Common myeloid progenitor, CD34-positive (primary cell): ENCODE measurements around the gene KIAA1958.
"Not testable (repeated sequence)": the region's sequence is repeated elsewhere in the genome, so short reads cannot be mapped to it uniquely, and the experiment has no call there.

Experiments
- CTCF ChIA-PET: fragments of 350-600 bp; sonication (Branson Sonifier 250); formaldehyde crosslinking; loops from one replicate; lab custom pipeline; 2021; ENCODE audit warnings: antibody characterized with exemption; lab: Charles Lee
- POLR2A ChIA-PET: fragments of 350-600 bp; sonication (Branson Sonifier 250); formaldehyde crosslinking; loops from one replicate; lab custom pipeline; 2021; ENCODE audit warnings: antibody characterized with exemption; lab: Charles Lee
- DNase-seq, 3 donors: peaks; one replicate each; pipeline versions ENCODE4 v3.0.0 to v3.0.0-alpha.2; 2013
- H3K27ac ChIP-seq, 2 experiments: 1 replicate in 1 of 2; 2 replicates in 1 of 2; pipeline ENCODE4 v1.7.0; 2013; ENCODE audit warnings: inconsistent platforms in 2 of 2, low read length in 2 of 2, mild to moderate bottlenecking in 2 of 2, low read depth in 1 of 2, moderate library complexity in 1 of 2; ENCODE audit not compliant: severe bottlenecking in 2 of 2, insufficient read depth in 1 of 2, poor library complexity in 1 of 2
- H3K27me3 ChIP-seq, 5 experiments: replicated peaks in 2 of 5; 1 replicate in 3 of 5; 2 replicates in 2 of 5; pipeline versions ENCODE4 v1.6.1 to v1.7.0; 2013; ENCODE audit warnings: low read length in 4 of 5, mild to moderate bottlenecking in 2 of 5, moderate library complexity in 2 of 5, inconsistent platforms in 1 of 5; ENCODE audit not compliant: insufficient read depth in 5 of 5, control insufficient read depth in 4 of 5
- H3K36me3 ChIP-seq, 4 experiments: 1 replicate in 2 of 4; 2 replicates in 2 of 4; pipeline versions ENCODE4 v1.6.1 to v1.7.0; 2013; ENCODE audit warnings: low read length in 3 of 4, control low read depth in 1 of 4, mild to moderate bottlenecking in 1 of 4; ENCODE audit not compliant: control insufficient read depth in 4 of 4, insufficient read depth in 4 of 4
- H3K4me1 ChIP-seq, 4 experiments: 1 replicate in 3 of 4; 2 replicates in 1 of 4; pipeline versions ENCODE4 v1.6.1 to v1.7.1; 2013; ENCODE audit warnings: low read length in 3 of 4, mild to moderate bottlenecking in 3 of 4, control low read depth in 1 of 4, inconsistent platforms in 1 of 4, moderate library complexity in 1 of 4; ENCODE audit not compliant: control insufficient read depth in 4 of 4, insufficient read depth in 4 of 4; ENCODE audit errors: control extremely low read depth in 1 of 4
- H3K4me3 ChIP-seq, 7 experiments: 1 replicate in 4 of 7; 2 replicates in 3 of 7; pipeline versions ENCODE4 v1.5.1 to v1.7.0; 2013; ENCODE audit warnings: mild to moderate bottlenecking in 7 of 7, low read length in 6 of 7, moderate library complexity in 6 of 7, inconsistent platforms in 2 of 7, low read depth in 2 of 7, control low read depth in 1 of 7; ENCODE audit not compliant: insufficient read depth in 4 of 7, control insufficient read depth in 1 of 7; ENCODE audit errors: extremely low read depth in 1 of 7
- H3K9me3 ChIP-seq, 5 experiments: 1 replicate in 4 of 5; 2 replicates in 1 of 5; pipeline versions ENCODE4 v1.6.1 to v1.7.1; 2013; ENCODE audit warnings: low read length in 4 of 5, mild to moderate bottlenecking in 2 of 5, inconsistent platforms in 1 of 5, low read depth in 1 of 5, moderate library complexity in 1 of 5; ENCODE audit not compliant: control insufficient read depth in 4 of 5, insufficient read depth in 2 of 5; ENCODE audit errors: control extremely low read depth in 1 of 5
- WGBS: methylation state at CpG from one replicate; pipeline ENCODE4 v1.1.5; 2013; ENCODE audit not compliant: insufficient coverage; 5-methylcytosine and 5-hydroxymethylcytosine counted together

The KIAA1958 gene

DNA sequence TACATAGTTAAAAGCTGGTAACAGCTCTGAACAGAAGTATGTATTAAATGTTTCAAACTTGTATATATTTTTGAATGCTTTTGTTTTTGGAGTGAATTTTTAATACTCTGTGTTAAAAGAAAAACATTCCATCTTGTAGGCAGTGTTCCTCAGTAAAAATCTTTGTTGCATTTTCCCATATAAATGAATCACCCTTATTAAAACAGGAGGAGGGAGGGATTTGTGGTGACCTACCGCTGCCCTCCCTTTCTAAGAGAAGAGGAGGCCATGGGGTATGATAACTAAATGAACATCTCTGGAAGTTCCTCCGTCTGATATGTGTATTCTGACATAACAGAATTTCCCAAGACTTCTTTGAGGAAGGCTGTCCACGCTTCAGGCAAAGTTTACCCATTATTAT, 177.9 kb downstream of the KIAA1958 start:
- Histone ChIP-seq H3K4me1 (no peaks in the 10 kb centered on the region), H3K27ac (no peak overlapping the region), H3K36me3 (peaks cover 0 to 4% (median 2%) of the 10 kb centered on the region in 4 experiments), H3K27me3 (no peaks in the 10 kb centered on the region), H3K4me3 (no peak overlapping the region), H3K9me3 (no peaks in the 10 kb centered on the region)
- WGBS, result 100% methylated on average over 1 of the region's 3 CpGs
- DNase-seq, result no peak
- ChIA-PET POLR2A (interaction anchor here (0.6 kb wide), 1 partner anchor 191 kb away, joined by 3 read pairs; no protein-coding TSS in a partner anchor), CTCF (no interaction called here)

DNA sequence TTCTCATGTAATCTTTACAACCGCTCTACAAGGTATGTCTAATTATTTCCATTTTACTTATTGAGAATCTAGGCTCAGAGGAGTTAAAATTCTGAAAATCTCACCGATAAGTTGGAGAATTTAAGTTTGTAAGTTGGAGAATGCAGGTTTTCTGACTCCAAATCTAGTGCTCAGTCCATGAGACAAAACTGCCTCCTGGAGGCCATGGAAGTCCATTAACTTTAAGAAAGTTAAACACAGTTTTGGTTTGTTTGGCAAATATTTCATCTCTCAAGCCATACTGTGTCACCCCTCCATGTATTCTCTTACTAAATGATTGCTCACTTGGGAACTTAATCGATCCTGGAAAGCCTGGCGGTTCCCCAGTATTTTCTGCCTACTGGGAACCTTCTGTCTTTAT, 178.7 kb downstream of the KIAA1958 start:
- Histone ChIP-seq H3K4me1 (no peaks in the 10 kb centered on the region), H3K27me3 (no peaks in the 10 kb centered on the region), H3K9me3 (no peaks in the 10 kb centered on the region), H3K27ac (no peak overlapping the region), H3K36me3 (no peaks in the 10 kb centered on the region), H3K4me3 (no peak overlapping the region)
- no peak for DNase-seq
- ChIA-PET POLR2A (no interaction called here), CTCF (no interaction called here)
- 100% methylated on average over 2 of the region's 4 CpGs for WGBS

DNA sequence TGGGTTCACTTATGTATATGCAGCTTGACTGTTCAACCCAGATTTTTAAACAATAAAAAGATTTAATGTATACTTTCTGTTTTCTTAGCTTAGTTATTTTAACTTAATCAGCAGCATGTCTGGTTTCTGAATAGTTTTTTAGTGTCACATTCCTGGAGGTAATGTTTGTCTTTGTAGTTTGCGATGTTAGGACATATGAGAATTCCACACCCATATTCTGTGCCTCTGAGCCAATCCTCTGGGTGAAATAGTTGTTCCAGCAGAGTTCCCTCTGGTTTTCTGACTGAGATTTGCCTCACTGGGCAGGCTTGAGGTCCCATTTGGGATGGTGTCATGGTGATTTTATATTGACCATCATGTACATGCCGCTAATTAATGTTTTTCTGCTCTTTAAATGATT, 182.7 kb downstream of the KIAA1958 start:
- Histone ChIP-seq H3K36me3 (no peaks in the 10 kb centered on the region), H3K27ac (no peak overlapping the region), H3K27me3 (no peaks in the 10 kb centered on the region), H3K4me3 (no peak overlapping the region), H3K4me1 (no peaks in the 10 kb centered on the region), H3K9me3 (no peaks in the 10 kb centered on the region)
- ChIA-PET POLR2A (no interaction called here), CTCF (interaction anchor here (1.1 kb wide), 1 partner anchor 15 kb away, joined by 3 read pairs; no protein-coding TSS in a partner anchor)
- no CpG with 5 or more reads among the region's 2 CpGs for WGBS
- DNase-seq, result no peak

DNA sequence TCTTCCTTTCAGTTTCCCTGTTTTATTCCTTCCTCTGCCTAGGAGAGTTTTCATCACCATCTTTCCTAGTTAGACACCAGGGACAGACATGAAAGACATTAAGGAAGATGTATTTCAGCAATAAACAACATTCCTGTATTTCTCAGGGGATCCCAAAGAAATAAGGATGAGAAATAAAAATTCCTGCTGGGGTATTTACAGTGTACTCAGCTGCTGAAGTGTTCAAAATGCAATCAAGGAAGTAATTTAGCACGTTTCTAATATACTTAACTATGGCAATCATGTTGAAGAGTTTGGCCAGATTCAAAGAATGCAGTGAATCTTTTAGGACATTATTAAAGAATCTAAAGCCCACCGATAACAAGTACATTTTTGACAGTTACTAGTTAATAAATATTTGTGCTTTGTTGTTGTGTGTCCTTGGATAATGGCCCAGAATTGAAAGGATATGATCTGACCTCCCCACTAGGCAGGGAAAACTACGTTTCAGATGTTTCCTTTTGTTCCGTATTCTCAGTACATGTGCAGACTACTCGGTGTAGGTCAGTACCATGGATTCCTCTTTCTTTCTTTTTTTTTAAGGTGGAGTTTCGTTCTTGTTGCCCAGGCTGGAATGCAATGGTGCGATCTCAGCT, 184.5 kb downstream of the KIAA1958 start:
- peaks cover 0 to 2% (median 0%) of the 10 kb centered on the region in 5 experiments for H3K9me3 ChIP-seq
- POLR2A ChIA-PET, result no interaction called here
- no peaks in the 10 kb centered on the region for H3K36me3 ChIP-seq
- H3K27me3 ChIP-seq, result no peaks in the 10 kb centered on the region
- H3K27ac ChIP-seq, result no peak overlapping the region
- WGBS, result 92% methylated on average over 5 of the region's 7 CpGs
- no peak for DNase-seq
- CTCF ChIA-PET, result no interaction called here
- no peak overlapping the region for H3K4me3 ChIP-seq
- no peaks in the 10 kb centered on the region for H3K4me1 ChIP-seq

DNA sequence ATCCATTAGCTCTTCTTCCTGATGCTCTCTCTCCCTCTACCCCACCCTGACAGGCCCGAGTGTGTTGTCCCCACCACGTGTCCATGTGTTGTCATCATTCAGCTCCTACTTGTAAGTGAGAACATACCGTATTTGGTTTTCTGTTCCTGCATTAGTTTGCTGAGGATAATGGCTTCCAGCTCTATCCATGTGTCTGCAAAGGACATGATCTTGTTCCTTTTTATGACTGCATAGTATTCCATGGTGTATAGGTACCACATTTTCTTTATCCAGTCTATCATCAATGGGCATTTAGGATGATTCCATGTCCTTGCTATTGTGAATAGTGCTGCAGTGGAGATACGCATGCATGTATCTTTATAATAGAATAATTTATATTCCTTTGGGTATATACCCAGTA, 186.6 kb downstream of the KIAA1958 start:
- CTCF ChIA-PET, result not testable (repeated sequence)

DNA sequence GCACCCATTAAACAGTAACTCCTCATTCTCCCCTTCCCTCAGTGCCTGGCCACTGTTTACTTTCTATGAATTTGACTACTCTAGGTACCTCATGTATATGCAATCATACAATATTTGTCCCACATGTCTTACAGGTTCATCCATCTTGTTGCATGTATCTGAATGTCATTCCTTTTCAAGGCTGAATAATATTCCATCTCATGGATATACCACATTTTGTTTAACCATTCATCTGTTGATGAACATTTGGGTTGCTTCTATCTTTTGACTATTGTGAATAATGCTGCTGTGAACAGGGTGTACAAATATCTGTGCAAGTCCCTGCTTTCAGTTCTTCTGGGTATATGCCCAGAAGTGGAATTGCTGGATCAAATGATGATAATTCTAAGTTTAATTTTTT, 190.4 kb downstream of the KIAA1958 start:
- ChIA-PET POLR2A (no interaction called here), CTCF (no interaction called here)
- Histone ChIP-seq H3K27me3 (no peaks in the 10 kb centered on the region), H3K27ac (no peak overlapping the region), H3K36me3 (no peaks in the 10 kb centered on the region), H3K4me1 (no peaks in the 10 kb centered on the region), H3K9me3 (peaks cover 3 to 20% (median 6%) of the 10 kb centered on the region in 5 experiments), H3K4me3 (no peak overlapping the region)
- no peak for DNase-seq

More for the DNA sequence above, 186.6 kb downstream of the KIAA1958 start:
- H3K4me3 ChIP-seq, H3K4me1 ChIP-seq, H3K27ac ChIP-seq, POLR2A ChIA-PET, H3K36me3 ChIP-seq, DNase-seq, H3K27me3 ChIP-seq: not testable (repeated sequence)
- H3K9me3 ChIP-seq, result peaks cover 0 to 13% (median 3%) of the 10 kb centered on the region in 5 experiments
- 100% methylated on average over 1 of the region's 4 CpGs for WGBS

DNA sequence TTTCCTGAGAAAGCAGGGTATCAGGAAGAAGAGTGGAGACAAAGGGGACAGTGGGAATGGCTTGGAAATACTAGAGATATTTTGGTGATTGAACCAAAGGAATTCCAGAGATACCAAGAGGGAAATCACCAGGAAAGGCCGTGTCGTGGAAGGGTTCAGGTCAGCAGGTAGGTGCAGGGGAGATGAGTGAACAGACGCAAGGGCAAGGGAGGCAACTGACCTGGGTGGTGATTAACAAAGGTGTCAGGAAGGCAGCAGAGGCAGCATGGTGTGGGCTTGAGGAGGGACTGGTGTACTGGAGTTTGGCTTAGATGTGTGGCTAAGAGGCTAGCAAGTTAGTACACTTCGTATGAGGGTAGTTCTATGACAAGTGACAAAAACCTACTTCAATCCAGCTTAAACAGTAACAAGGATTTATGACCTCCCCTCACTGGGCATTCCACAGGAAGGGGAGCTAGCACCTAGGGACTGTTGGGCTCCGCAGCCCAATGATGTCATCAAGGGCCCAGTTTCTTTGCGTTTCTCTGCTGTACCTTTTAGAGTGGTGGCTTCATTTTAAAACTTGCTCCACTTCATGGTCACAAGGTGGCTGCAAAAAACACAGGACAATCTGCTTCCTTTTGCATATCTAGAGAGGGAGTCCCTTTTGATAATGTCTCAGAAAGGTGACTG, 194.2 kb downstream of the KIAA1958 start:
- no peak overlapping the region for H3K27ac ChIP-seq
- DNase-seq, result no peak
- 94% methylated on average over 5 of the region's 6 CpGs for WGBS
- ChIA-PET POLR2A (no interaction called here), CTCF (no interaction called here)
- H3K4me1 ChIP-seq, result no peaks in the 10 kb centered on the region
- no peaks in the 10 kb centered on the region for H3K27me3 ChIP-seq
- peaks cover 3 to 20% (median 5%) of the 10 kb centered on the region in 5 experiments for H3K9me3 ChIP-seq
- H3K36me3 ChIP-seq, result peaks cover 0 to 4% (median 2%) of the 10 kb centered on the region in 4 experiments
- no peak overlapping the region for H3K4me3 ChIP-seq
